GM19023 (cell line): Measurements from ENCODE around the gene ZNF385B.

ENCODE experiments used
- ATAC-seq: cut with Tn5 transposase; IDR thresholded peaks from one replicate; pipeline ENCODE4 v1.9.1; 2021; ENCODE audit warnings: mild to moderate bottlenecking, moderate library complexity; ENCODE audit not compliant: unreplicated experiment

Gene ZNF385B

DNA sequence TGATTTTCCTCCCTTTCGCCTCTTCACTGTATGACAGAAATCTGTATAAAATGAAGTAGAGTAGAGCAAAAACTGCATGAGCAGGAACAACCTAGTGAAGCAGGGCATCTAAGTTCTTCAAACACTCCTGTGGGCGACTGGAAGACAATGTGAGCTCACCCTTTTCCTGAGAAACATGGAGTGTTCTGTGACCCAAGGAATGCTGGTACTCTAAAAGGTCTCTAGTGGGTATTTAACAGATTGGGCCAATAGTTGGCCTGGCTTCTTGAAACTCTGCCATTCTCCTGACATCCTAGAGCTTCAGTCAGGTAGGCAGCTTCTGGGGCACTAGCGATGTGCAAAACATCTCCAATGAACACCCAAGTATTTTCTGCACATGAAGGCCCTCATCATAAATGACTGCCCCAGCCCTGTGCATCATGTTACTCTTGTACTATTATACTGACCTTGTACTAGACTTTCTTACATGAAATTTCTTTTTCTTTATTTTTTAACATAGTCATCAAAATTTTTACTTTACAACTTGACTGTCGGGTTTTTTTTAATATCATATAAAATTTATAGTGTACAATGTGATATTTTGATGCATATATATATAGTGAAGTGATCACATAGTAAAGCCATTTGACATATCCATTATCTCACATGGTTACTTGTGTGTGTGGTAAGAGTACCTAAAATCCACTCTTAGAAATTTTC is 302.2 kb downstream of the ZNF385B start:
- ATAC-seq: no peak

DNA sequence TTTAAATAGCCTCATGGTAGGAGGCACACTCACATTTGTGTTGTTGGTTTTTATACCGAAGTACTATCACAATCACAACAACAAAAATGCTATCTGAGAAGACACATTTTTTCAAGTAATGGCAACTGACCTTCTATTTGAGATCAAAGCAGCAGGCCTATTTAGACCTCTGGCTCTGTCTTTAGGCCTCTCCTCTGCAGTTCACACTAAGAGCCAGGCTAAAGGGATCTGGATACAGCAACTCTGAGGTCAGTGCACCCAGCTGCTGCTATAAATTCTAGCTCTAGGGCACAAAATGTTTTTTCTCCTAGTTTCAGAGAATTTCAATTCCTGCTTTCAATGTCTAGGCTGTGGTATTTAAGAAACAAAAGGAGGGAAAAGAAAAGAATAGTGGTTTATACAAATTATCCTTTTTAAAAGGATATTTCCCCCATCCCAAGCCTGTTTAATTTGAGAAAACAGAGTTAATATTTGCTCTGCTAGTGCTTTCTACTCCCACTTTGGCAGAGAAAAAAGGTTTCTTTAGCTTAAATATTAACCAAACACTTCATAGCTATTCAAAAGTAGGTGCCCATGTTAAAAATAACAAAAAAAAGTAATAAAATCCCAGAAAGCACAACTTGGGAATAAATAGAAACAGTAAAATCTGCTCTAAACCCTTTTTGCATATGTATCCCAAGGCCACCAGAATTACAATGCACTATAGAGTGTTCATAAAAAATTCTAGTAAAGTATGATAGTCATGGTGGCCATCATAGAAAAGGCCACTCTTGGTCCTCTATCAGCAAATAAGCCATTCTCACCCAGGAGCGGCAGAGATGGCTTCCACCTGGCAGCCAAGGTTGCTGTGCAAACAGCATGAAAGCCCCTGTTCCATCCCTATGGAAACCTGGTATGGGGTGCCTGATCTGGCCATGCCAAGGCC is 303.1 kb downstream of the ZNF385B start:
- no peak for ATAC-seq

DNA sequence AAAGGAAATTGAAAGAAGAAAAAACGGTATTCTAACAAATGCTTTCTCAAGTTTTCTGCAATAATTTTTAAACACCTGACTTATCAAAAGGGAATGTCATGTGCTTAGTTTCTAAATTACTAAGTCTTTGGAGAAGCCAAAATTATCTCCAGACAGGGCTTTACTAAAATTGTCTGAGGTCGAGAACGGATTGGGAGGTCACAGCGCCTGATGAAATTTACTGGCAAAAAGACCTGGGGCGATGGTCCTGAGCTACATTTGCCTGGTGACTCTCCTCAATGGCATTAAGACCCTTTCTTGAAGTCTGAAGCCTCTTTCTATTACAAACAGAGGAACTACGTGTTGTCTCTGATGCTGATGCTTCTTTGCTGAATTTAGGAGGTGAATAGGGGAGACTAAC is 305.0 kb downstream of the ZNF385B start:
- ATAC-seq: no peak

GRCh38 chr2:179555691-179556283 is 305.6 kb downstream of the ZNF385B start:
- no peak for ATAC-seq

- no peak for ATAC-seq
Observed at GRCh38 chr2:179554639-179555386, 306.6 kb downstream of the ZNF385B start.

- ATAC-seq: no peak
Observed at GRCh38 chr2:179553382-179553781, 308.0 kb downstream of the ZNF385B start.

- ATAC-seq: no peak
Observed at GRCh38 chr2:179551539-179552045, 309.8 kb downstream of the ZNF385B start.

DNA sequence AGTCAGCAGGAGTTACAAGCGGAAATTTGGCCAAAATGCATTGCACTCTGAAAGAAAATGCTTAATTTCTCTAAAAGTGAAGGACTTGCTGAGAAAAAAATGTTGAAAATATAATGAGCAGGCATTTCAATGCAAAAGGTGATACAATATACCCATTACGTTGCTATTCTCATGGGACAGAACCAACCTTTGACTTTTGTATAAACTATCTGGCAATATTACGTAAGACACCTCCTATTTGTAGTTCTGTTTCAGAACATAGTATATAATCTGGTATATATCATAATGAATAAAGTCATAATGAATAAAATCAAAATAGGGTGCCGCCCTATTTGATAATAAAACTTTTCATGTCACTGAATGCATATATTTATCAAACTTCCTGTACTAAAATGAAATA is 310.6 kb downstream of the ZNF385B start:
- no peak for ATAC-seq

- no peak for ATAC-seq
Observed at GRCh38 chr2:179550214-179550613, 311.2 kb downstream of the ZNF385B start.

- ATAC-seq: no peak
Observed at GRCh38 chr2:179546656-179547055, 314.8 kb downstream of the ZNF385B start.

DNA sequence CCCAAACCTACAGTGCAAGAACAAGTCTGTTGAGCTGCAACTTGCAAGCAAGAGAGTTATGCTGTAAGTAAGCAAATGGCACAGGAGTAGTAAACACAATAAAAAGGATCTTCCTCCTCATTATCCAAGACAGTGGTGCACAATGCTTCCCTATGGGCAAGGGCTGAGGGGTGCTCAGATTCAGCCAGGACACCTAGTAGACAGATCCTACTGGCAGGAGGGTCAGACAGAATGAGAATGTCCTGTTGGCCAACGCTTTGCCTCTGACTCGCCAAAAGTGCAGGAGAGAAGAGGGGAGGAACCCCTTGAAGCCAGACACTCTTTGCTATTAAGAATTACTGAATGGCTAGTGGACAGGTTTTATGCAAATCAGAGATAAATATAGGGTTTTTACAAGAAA is 316.4 kb downstream of the ZNF385B start:
- no peak for ATAC-seq

GRCh38 chr2:179543361-179543901 is 318.0 kb downstream of the ZNF385B start:
- no peak for ATAC-seq

DNA sequence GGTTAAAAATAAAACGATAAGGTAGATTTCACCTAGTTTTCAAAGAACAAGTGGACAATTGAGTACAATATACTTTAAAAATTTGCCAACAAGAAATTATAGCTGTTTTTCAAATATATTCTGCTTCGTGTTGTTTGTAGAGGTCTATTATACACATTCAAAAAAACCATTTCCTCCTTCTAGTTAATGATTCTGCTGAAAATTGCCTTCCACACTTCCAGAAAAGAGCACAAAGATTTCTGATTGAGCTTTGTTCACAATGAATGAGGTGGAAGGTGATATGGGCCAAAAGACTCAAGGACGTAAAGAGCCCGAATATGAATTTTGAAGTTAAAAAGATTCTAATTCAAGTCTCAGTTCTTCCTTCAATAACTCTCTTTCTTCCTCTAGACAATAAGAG is 319.8 kb downstream of the ZNF385B start:
- ATAC-seq: no peak

- ATAC-seq: no peak
Observed at GRCh38 chr2:179539124-179539511, 322.3 kb downstream of the ZNF385B start.

GRCh38 chr2:179538406-179539123 is 322.8 kb downstream of the ZNF385B start:
- ATAC-seq: no peak

GRCh38 chr2:179536185-179536584 is 325.2 kb downstream of the ZNF385B start:
- ATAC-seq: no peak

- ATAC-seq: no peak
Observed at GRCh38 chr2:179533875-179534274, 327.5 kb downstream of the ZNF385B start.

GRCh38 chr2:179532863-179533278 is 328.5 kb downstream of the ZNF385B start:
- no peak for ATAC-seq

GRCh38 chr2:179528576-179529069 is 332.8 kb downstream of the ZNF385B start:
- ATAC-seq: no peak

DNA sequence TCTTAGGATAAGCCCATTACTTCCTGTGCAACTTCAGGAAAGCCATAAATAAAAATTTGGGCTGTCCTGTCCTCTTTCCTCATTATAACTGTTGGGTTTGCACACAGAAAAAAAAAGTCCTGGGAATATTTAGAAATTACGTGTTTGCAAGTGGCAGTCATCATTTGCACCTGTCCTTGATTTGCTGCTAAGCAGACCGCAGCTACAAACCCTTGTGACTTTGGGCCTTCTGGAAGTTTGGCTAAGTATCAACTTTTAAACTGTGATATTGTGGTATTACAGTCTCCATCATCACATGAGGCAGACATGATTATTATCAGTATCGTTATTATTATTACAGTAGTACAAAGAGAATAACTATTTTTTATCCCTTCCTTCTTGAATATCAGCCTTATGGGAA is 336.1 kb downstream of the ZNF385B start:
- ATAC-seq: no peak
